ENCODE data around the gene PROSER2.

The PROSER2 gene

DNA sequence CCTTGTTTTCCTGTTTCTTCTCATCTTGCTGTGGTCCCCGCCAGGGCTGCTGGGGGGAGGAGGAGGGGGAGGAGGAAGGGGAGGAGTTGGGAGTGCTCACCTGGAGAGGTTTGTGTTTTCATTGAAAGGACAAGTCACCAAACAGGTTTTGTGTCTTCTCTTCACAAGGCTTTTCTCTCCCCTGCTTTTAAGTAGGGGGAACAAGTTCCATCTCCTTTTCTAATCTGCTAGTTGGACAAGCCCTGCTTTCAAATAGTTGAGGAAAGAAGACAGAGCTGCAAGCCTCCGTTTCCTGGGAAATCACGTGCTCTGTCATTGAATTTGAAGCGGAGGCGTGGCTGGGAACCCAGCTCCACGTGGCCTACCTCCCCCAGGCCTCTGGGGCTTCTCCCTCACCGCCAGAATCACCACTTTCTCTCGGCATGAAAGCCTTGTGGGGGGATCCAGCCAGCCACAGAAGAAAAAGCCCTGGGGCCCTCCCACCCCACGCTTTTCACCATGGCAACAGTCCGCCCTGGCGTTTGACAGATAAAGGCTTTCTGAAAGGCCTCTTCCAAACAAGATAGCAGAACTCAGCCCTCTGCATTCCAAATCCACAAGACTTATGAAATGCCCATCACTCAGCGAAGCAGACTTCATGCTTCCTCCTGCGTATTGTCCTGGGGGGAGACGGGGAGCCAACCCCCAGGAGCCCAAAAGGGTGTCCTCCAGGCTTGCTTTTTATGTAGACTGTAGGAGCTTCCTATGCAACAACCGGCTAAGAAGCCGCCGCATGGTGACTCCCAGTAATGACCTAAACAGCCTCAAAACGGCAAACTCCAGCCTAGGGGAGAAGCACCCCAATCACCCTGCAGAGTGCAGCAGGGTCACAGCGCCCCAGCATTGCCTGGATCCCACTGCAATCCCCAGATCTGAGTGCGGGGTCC, 51.7 kb downstream of the PROSER2 start:
- no peaks in the 10 kb centered on the region for H3F3A ChIP-seq (ENCODE audit: insufficient read depth)
- H3K4me3 ChIP-seq (ENCODE audit: insufficient read depth, low read length, poor library complexity, severe bottlenecking) = no peak overlapping the region
- no peaks in the 10 kb centered on the region for H3K9me3 ChIP-seq (ENCODE audit: insufficient read depth, low read length)
- H3K36me3 ChIP-seq (ENCODE audit: low read length) = no peaks in the 10 kb centered on the region
- no peak overlapping the region for H3K4me2 ChIP-seq (ENCODE audit: low read depth, low read length, poor library complexity, severe bottlenecking)
- H3K9me2 ChIP-seq (replicated peaks; ENCODE audit: insufficient read depth, low read length) = no peaks in the 10 kb centered on the region
- no peaks in the 10 kb centered on the region for H4K20me1 ChIP-seq (ENCODE audit: low read depth, low read length)
- no peak overlapping the region for H3K9ac ChIP-seq (ENCODE audit: low read length)
- H3K79me2 ChIP-seq (ENCODE audit: insufficient read depth, low read length) = no peaks in the 10 kb centered on the region
- H3K27me3 ChIP-seq (ENCODE audit: low read length) = no peaks in the 10 kb centered on the region
- no peak for TF ChIP-seq EZH2phosphoT487 (conservative IDR thresholded peaks at IDR 0.05; ENCODE audit: low read length)
- TF ChIP-seq, protein P1, sequence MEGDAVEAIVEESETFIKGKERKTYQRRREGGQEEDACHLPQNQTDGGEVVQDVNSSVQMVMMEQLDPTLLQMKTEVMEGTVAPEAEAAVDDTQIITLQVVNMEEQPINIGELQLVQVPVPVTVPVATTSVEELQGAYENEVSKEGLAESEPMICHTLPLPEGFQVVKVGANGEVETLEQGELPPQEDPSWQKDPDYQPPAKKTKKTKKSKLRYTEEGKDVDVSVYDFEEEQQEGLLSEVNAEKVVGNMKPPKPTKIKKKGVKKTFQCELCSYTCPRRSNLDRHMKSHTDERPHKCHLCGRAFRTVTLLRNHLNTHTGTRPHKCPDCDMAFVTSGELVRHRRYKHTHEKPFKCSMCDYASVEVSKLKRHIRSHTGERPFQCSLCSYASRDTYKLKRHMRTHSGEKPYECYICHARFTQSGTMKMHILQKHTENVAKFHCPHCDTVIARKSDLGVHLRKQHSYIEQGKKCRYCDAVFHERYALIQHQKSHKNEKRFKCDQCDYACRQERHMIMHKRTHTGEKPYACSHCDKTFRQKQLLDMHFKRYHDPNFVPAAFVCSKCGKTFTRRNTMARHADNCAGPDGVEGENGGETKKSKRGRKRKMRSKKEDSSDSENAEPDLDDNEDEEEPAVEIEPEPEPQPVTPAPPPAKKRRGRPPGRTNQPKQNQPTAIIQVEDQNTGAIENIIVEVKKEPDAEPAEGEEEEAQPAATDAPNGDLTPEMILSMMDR (IDR thresholded peaks at IDR 0.05; ENCODE audit: insufficient read depth, low read length, poor library complexity, severe bottlenecking) = no peak
- H2AFZ ChIP-seq (ENCODE audit: low read depth, low read length, severe bottlenecking) = no peak overlapping the region
- no peak overlapping the region for H3K27ac ChIP-seq (ENCODE audit: low read depth, low read length)

DNA sequence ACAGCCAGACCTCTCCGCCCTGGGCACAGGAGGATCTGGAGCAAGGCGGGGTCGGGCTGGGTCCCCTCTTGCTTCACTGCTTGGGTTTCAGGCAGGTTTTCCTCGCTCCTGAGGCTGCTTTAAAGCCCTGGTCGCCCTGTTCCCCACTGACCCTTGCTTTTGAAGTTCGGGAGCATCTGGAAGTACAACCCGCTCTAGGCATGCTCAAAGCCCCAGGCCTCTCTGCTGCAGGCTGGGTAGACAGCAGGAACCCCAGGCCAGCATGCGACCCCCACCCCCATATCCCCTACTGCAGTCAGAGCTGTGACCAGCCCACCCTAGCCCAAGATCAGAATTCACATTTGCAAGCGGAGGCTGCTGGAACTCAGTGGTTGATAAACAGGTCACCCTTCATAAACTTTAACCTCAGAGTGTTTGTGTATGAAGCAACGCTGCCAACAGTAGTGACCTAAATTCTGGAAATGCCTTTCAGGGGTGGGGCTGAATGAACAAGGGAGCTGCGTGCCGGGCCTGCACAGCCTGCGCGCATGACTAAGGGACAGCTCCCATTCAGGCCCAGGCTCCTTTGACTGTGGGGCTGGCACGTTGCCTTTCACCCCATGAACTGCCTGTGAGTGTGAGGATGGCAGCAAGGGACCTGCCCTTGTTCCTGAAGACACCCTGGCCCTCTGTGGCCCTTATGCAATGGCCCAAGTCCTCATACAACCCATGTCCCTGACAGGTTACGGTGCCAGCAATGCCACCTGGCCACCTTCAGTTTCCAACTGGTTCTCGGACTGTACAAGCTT, 52.5 kb downstream of the PROSER2 start:
- H3F3A ChIP-seq (ENCODE audit: insufficient read depth) = no peaks in the 10 kb centered on the region
- no peak overlapping the region for H3K9ac ChIP-seq (ENCODE audit: low read length)
- no peak overlapping the region for H3K4me2 ChIP-seq (ENCODE audit: low read depth, low read length, poor library complexity, severe bottlenecking)

DNA sequence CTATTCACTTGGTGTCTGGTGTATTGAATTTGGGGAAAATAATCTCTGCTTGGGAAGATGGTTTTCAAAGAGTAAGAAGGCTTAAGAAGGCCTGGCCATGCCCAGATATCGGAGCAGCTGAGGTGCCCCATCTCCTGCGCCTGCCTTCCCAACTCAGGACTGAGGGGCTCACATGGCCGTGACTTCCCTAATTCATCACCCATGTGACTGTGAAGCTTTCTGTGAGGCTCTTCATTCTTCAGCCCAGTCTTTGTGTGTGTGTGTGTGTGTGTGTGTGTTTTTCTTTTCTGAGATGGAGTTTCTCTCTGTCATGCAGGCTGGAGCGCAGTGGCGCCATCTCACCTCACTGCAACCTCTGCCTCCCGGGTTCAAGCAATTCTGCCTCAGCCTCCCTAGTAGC, 53.2 kb downstream of the PROSER2 start:
- no peaks in the 10 kb centered on the region for H3K36me3 ChIP-seq (ENCODE audit: low read length)
- no peaks in the 10 kb centered on the region for H3K27me3 ChIP-seq (ENCODE audit: low read length)
- no peak overlapping the region for H2AFZ ChIP-seq (ENCODE audit: low read depth, low read length, severe bottlenecking)
- no peak overlapping the region for H3K4me3 ChIP-seq (ENCODE audit: insufficient read depth, low read length, poor library complexity, severe bottlenecking)
- TF ChIP-seq EZH2phosphoT487 (conservative IDR thresholded peaks at IDR 0.05; ENCODE audit: low read length) = no peak
- TF ChIP-seq, protein P1 (IDR thresholded peaks at IDR 0.05; ENCODE audit: insufficient read depth, low read length, poor library complexity, severe bottlenecking) = no peak
- no peaks in the 10 kb centered on the region for H3K79me2 ChIP-seq (ENCODE audit: insufficient read depth, low read length)
- no peak overlapping the region for H3K9ac ChIP-seq (ENCODE audit: low read length)
- H3K4me2 ChIP-seq (ENCODE audit: low read depth, low read length, poor library complexity, severe bottlenecking) = no peak overlapping the region
- no peaks in the 10 kb centered on the region for H3K9me3 ChIP-seq (ENCODE audit: insufficient read depth, low read length)
- no peaks in the 10 kb centered on the region for H3F3A ChIP-seq (ENCODE audit: insufficient read depth)
- no peaks in the 10 kb centered on the region for H4K20me1 ChIP-seq (ENCODE audit: low read depth, low read length)
- H3K9me2 ChIP-seq (replicated peaks; ENCODE audit: insufficient read depth, low read length) = no peaks in the 10 kb centered on the region
- H3K27ac ChIP-seq (ENCODE audit: low read depth, low read length) = no peak overlapping the region

More for the DNA sequence above, 52.5 kb downstream of the PROSER2 start:
- Histone ChIP-seq H3K9me3 (ENCODE audit: insufficient read depth, low read length) (no peaks in the 10 kb centered on the region), H3K27me3 (ENCODE audit: low read length) (no peaks in the 10 kb centered on the region), H4K20me1 (ENCODE audit: low read depth, low read length) (no peaks in the 10 kb centered on the region), H3K9me2 (replicated peaks; ENCODE audit: insufficient read depth, low read length) (no peaks in the 10 kb centered on the region), H3K4me3 (ENCODE audit: insufficient read depth, low read length, poor library complexity, severe bottlenecking) (no peak overlapping the region), H3K79me2 (ENCODE audit: insufficient read depth, low read length) (no peaks in the 10 kb centered on the region), H3K27ac (ENCODE audit: low read depth, low read length) (no peak overlapping the region), H2AFZ (ENCODE audit: low read depth, low read length, severe bottlenecking) (no peak overlapping the region), H3K36me3 (ENCODE audit: low read length) (no peaks in the 10 kb centered on the region)
- TF ChIP-seq EZH2phosphoT487 (conservative IDR thresholded peaks at IDR 0.05; ENCODE audit: low read length) = no peak
- TF ChIP-seq, protein P1 (IDR thresholded peaks at IDR 0.05; ENCODE audit: insufficient read depth, low read length, poor library complexity, severe bottlenecking) = no peak
